8988T (cell line): ENCODE measurements around the gene SH2D6.
"Not testable (repeated sequence)": the region's sequence is repeated elsewhere in the genome, so short reads cannot be mapped to it uniquely, and the experiment has no call there.

ENCODE experiments used
- DNase-seq: peaks from one replicate; pipeline ENCODE4 v3.0.0; 2011

Gene SH2D6

DNA sequence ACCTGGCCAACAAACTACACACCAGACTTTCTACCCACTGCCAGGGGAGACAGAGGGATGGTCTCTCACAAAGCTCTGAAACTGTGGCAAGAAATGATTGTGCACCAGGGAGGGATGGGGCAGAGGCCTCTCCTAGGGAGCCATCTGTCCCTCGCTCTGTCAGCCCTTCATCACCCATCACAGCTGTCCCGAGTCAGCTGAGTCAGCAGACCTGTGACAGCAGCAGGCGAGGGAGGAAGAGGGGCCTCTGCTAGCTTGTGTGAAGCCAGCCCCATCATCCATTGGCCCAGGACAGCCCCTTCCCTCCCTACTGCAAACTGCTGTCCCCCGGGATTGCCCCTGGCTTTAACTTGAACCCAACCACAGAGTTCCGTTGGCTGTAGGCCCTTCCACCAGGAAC is 5.0 kb downstream of the SH2D6 start:
- DNase-seq = no peak

DNA sequence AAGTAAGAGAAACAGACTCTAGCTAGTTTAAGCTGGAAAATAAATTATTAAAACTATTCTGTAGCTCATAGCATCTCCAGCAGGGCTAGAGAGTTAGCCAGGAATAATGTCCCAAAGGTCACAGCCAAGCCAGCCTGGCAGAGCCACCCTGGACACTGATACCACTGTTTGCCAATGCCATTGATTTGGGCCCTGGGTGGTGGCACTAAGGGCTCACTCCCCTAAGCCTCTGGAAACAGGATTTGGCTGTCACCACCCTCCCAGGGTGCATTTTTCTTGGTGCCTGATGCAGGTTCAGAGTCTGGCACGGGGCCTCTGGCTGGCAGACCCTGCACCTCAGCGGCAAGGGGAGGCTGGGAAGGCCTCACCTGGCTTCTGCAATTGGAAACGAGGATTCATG is 7.1 kb downstream of the SH2D6 start:
- no peak for DNase-seq

DNA sequence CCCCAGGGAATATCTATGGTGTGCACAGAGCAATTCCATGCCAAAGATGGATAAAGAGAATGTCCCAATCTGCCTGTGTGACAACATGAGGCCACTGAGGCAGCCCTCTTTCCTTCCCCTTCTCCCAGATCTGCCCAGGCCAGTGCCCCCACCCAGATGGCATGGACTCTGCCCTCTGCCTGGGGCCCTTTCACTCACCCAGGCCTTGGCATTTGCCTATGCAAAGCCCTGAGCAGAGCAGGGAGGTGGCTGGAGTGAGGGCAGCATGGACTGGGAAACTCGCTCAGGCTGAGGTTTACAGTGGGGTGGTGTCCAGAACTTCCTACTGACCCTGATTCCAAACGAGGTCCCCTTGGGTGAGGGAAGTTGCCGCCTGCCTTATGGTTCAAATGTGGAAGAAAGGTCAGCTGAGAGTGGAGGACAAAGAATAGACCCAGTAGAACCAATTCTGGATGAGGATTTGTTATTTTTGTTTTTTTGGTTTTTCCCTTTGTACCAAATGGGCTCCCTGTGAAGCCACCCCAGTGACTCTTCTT is 8.9 kb downstream of the SH2D6 start:
- no peak for DNase-seq

DNA sequence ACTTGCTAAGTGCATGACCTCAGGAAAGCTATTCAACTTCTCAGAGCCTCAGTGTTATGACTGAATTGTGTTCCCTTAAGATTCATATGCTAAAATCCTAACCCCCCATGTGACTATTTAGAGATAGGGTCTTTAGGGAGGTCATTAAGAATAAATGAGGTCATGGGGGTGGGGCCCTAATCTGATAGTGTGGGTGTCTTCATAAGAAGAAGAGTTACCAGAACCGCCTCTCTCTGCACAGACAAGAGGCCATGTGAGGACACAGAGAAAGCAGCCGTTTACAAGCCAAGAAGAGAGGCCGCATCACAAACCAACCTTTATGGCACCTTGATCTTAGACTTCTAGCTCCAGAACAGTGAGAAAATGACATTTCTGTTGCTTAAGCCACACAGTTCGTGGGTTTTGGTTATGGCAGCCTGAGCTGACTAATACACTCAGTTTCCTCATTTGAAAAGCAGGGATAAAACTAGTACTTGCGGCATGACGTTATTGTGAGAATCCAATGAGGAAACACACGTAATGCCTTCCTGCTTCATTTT is 9.9 kb downstream of the SH2D6 start:
- no peak for DNase-seq

DNA sequence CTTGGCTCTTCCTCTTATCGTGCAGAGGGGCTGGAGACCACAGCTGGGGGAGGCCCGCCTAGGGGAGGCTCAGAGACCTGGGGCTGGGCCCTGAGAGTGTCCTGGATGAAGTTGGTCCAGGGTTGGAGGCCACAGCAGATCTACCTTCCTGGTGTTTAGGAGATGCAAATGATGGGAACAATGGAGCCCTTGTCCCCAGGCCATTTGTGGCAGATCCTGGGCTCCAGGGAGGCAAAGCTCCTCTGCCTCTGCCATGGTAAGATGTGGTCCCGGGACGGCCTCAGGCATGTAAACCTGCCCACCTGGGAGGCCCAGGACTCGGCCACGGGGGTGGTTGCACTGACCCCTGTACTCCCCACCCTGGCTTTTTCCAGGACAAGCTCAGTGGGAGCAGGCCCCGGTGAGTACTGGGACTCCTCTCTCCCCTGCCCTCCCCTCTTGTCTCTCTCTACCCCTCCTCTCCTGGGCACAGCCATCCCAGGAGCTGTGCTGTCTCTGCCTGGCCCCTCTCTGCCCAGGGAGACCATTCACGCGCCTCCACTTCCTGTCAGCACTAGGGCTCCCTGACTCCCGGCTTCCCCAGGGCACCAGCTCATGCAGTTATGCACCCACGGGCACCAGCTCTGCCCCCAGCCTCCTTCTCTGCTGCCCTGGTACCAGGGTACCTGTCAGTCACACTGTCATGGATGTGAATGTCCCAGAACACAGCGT is 10.9 kb downstream of the SH2D6 start:
- no peak for DNase-seq

DNA sequence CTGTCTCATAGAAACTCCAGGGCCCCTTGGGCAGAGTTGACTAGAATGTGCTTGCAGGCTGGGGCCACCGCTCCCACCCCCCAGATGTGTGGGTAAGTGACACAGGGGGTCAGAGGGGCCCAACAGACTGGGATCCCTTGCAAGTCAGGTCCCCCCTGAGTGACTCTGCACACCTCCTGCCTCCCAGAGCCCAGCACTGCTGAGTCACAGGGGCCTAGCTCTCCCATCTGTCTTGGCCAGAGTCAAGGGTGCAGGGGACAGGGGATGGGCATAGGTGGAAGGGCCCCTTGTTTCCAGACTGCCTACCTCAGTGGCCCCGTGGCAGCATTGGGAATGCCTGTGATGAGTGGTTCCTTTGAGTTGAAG is 11.4 kb downstream of the SH2D6 start:
- no peak for DNase-seq

DNA sequence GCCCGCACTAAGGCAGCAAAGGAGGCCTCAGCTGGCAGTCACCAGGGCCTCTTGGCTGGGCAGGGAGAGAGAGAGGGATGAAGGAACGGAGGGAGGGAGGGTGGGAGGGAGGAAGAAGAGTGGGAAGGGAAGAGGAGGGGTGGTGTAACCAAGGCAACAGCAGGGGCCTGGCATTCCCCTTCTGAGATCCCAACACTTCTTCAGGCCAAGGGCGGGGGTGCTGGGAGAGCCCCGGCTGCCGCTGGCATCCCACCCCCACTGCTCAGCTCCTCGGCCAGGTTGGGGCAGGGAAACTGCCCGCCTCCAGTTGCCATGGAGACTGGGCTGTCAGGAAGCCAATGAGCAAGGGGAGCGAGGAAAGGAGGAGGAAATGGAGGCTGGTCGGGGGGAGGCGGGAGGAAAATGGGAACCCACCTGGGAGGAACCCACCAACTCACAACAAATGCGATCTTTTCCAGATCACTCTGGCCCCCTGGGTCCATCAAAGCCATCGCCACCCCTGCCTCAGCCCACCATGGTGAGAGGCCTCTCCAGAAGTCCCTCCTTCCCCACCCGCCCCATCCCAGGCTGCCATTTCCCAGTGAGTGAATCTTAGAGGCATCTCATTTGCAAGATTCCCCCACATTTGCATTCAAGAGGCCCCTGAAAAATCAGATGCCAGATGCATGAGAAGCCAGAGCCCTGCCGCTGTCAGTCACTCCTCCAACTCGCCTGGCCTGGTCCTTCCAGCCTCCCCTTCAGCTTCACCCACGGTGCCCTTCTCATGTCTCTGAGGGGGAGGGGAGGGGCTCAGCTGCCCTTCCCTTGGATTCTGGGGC is 12.4 kb downstream of the SH2D6 start:
- no peak for DNase-seq

DNA sequence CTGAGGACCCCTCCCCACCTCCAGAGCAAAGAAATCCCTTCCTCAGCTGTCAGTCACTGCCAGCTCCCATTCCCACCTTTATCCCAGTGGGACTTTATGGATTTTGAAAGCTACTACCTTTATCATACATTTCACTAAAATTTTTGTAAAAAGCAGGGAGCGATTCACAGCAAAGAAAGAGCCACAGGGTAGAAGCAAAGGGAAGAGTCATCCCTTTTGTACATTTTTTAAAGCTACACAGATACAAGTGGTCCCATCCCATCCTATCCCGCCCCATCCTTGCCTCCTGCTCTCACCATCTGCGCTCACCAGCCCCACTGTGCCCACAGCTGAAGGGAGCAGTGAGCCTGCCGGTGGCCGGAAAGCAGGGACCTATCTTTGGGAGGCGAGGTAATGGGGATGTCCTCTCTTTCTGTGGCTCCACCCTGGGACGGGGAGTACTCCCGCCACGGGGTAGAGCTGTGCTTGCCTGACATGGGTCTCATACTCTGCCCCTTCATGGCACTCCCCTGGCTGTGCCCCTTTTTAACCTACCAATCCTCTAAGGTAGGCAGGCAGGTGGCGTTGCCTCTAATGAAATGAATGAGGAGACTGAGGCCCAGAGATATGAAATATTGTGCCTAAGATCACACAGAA is 13.2 kb downstream of the SH2D6 start:
- no peak for DNase-seq

DNA sequence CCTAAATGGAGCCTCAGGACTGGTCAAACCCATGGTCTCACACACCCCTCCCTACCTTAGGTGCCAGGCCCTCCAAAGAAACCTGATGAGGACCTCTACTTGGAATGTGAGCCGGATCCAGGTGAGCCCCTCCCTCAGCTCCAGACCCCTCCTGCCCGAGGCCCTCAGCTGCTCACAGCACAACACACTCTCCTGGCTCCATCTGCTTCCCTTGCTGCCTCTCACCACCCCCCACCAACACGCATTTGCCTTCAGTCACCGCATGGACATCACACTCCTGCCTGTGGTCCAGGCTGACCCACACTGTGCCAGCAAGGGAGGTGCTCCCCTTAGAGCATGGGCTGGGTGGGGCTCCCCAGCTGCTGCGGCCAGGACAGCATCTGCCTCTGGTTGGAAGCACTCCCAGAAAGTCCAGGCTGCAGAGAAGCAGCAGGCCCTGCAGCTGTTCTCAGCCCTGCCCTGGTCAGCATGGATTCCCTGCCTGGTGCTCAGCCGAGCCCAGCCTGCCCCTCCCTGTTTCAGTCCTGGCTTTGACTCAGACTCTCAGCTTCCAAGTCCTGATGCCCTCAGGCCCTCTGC is 15.1 kb downstream of the SH2D6 start:
- DNase-seq = no peak

DNA sequence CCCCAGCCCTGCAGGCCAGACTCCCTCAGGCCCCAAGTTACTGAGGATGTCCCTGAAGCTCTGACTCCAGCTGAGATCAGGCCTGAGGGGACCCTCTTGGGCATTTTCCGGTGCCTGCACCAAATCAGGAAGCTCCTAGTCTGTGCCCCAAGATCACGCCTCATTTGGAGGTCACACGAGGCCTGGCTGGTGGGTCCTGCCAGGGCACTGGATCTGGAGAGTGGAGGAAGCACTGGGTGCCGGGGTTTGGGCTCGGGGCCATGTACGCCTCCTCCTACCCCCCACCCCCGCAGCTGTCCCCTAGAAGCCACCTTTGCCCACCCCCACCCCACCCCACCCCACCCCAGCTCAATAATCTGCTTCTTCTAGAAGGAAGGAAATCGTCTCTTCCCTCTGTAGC is 16.2 kb downstream of the SH2D6 start:
- no peak for DNase-seq

DNA sequence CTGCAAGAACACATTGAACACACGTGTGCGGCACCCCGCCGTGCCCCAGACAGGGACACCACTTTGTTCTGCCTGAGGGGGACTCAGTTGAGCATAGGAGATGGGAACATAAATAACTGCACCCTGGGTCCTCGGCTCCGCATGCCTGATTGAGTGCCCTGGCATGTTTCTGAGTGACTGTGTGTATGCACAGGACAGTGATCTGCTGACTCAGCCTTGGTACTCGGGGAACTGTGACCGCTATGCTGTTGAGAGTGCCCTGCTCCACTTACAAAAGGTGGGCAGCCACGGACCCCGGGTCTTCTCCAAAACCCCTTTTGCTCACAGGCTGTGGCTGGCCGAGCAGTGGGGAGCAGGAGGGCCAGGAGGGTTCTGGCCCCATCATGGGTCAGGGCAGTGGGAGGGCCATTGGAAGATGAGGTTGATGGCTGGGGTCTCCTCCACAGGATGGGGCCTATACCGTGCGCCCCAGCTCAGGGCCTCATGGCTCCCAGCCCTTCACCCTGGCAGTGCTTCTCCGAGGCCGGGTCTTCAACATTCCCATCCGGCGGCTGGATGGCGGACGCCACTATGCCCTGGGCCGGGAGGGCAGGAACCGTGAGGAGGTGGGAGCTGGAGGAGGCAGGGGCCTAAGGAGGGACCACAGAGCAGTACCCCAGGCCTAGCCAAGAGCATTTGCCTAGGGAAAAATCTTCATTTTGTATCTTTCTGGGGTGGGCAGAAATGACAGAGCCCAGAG is 16.9 kb downstream of the SH2D6 start:
- DNase-seq = no peak

DNA sequence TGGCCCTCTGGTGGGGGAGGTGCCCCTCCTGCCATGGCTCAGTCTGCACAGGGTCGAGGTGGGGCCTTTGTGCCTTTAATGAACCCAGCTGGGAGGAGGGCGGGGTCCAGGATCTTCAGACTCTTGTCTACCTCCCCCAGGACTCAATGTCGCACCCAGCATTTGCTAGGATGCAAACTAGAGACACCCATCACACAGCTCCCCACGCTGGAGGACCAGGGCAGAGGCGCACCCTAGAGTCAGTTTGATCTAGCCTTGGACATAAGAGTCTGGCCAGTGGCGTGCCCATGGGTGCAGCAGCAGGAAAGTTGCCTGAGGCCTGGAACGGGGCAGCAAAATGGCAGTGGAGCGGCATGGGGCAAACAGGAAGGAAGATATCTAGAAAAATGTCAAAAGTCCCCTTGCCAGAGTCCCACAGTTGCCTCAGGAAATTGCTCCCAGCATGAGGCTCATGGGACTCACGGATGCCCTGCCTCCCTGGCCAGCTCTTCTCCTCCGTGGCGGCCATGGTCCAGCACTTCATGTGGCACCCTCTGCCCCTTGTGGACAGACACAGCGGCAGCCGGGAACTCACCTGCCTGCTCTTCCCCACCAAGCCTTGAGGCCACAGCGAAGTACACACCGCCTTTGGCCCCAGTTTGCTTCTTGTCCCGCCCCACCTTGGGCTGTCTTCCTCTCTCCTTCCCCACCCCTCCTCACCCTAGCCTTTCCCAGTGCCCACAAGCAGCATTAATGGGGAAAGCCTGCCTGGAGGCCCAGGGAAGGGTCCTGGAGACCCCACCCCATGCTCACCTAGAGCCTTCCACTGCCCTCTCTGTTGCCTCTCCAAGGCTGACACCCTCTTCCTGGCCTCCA is 17.7 kb downstream of the SH2D6 start:
- peak; percentile 84 for DNase-seq

DNA sequence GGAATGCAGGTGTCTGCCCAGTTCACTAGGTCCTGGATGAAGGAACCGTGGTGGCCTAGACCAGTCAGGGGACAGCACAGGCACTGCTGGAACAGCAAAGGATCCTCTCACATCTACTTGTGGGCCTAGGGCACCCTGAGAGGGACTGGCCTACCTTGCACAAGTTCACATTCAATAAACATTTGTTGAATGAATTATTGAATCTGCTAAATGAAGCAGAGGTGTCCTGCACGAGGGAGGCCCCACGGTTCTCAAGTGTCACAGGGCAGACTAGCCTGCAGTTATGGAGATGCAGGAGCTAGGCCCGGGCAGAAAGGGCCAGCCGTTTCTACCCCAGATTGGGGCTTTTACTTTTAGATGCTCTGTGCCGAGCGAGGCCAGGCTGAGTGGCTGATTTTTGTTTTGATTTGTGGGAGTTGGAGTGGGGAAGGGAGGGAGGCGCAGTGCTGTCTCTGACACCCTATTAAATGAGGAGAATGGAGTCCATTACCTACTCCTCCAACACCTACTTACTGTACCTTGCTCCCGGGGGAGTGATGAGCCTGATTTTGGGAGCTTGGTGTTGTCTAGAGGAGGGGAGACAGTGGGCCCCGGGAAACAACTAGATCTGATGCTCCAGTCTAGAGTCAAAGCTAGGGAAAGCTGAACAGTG is 18.4 kb downstream of the SH2D6 start:
- DNase-seq = no peak

DNA sequence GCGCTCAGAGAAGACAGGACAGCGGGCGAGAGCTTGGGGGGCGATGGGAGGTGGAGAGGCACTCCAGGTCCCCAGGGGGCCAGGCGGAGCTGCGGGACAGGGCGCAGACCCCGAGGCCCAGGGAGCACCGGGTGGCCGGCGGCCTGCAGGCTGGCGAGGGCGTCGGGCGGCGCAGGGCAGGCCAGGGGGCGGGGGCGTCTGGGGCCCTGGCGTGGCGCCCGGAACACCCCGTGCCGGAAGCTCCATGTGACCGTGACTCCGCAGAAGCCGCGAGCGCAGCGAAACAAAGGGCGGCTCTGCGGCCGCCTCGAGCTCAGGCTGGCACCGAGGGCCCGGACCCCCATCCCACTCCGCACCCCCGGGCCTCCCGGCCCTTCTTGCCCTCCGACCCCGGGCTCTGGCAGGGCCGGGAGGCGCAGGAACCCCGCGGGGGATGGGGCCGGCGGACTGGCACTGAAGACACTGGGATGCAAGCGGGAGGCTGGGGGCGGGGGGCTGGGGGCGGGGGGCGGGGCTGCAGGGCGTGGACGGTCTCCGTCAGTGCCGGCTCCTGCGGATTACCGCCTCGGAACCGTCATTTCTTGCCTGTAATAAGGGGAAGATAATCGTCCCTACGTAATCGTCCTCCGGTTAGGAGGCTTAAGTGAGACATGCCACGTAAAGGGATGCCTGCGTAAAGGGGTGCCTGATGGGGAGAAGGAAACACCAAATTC is 19.1 kb downstream of the SH2D6 start:
- DNase-seq = no peak

DNA sequence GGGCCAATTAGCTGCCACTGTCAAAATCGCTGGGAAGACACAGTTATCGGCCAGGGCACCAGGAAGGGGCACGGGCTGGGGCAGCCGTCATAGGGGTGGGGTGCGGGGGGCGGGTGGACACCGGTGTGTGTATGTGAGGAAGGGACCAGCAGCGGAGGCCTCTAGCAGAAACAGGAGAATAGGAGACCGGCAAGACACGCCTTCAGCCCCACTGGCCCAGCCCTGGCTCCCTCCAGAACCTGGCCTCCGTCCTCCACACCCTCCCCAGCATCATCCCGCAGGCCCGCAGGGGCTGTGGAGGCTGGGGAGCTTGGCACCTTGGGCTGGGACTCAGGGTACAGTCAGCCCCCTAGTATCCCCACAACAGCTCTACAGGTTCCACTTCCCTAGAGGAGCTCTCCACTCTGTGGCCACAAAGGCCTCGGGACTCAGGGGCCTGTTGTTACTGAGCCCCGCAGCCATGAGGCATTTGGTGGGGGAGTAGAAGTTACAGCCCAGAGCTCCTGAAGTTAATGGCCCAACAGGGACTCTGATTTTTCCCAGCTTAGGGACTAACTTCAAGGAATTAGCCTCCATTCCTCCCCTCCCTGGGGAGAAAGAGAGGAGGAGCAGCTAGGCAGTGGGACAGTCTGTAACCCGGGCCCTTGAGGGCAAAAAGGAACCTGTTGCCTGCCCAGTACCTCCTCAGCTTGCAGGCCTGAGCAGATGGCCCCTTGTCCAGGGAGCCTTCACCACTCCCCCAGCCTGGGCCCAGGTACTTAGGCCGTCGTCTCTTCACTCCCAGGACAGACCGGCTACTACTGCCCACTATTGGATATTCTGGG is 19.9 kb downstream of the SH2D6 start:
- DNase-seq = peak; percentile 35

DNA sequence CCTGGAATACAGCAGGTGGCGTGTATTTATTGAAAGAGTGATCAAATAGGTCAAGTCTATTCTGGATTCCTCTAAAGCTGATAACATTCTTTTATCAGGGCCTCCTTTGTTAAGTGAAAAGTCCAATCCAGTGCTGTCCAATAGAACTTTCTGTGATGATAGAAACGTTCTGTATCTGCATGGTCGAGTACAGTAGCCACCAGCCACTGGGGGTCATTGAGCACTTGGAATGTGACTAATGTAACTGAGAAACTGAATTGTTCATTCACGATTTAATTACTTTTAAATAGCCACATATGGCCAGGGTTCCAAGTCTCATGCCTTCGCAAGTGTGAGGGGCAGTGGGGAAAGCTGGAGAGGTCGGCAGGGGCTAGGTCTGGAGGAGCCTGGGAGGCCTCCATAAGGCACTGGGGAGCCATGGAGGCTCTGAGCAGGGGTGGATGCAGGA is 20.5 kb downstream of the SH2D6 start:
- DNase-seq = no peak

DNA sequence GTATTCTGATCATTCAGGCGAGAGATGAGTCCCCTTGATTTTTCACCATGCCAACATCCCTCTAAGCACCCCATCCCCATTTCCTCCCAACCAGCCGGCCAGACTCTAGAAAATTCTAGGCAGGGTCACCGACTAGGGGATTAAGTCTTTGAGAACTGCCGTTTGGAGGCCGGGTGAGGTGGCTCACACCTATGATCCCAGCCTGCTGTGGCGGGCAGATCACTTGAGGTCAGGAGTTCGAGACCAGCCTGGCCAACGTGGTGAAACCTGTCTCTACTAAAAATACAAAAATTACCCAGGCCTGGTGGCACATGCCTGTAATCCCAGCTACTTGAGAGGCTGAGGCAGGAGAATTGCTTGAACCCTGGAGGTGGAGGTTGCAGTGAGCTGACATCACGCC is 21.1 kb downstream of the SH2D6 start:
- not testable (repeated sequence) for DNase-seq

DNA sequence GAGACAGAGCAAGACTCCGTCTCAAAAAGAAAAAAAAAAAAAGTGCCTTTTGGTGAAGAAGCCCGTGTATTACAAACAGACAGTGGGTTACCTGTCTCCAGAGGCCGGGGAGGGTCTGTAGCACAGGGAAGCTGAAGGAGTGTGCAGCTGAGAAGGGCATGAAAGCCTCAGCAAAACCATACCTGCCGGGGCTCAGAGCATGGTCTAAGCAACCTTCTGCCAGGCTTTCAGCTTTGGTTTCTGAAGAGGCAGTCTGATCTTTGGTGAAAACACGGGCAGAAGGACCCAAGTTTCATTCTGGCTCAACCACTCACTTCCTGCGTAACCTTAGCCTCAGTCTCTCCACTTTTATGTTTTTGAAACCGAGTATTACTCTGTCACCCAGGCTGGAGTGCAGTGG is 21.5 kb downstream of the SH2D6 start:
- DNase-seq = no peak

DNA sequence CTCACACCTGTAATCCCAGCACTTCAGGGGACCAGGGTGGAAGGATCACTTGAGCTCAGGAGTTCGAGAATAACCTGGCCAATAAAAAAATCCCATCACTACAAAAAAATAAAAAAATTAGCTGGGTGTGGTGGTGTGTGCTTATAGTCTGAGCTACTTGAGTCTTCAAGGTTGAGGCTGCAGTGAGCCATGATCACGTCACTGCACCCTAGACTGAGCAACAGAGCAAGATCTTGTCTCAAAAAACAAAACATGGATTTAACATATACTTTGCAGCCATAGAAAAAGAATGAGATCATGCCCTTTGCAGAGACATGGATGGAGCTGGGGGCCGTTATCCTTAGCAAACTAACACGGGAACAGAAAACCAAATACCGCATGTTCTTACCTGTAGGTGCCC is 22.2 kb downstream of the SH2D6 start:
- no peak for DNase-seq
